HUES64 (cell line): ENCODE data around the gene KCNA5.

ENCODE experiments used
- H3K27ac ChIP-seq: 2 replicates; pipeline ENCODE4 v1.7.0; 2013; ENCODE audit warnings: low read depth, low read length, inconsistent platforms
- H3K27me3 ChIP-seq: 2 replicates; pipeline ENCODE4 v1.6.1; 2013; ENCODE audit warnings: mild to moderate bottlenecking, low read length; ENCODE audit not compliant: insufficient read depth
- H3K36me3 ChIP-seq: 2 replicates; pipeline ENCODE4 v1.6.1; 2013; ENCODE audit warnings: mild to moderate bottlenecking, low read length; ENCODE audit not compliant: insufficient read depth
- H3K4me1 ChIP-seq: 2 replicates; pipeline ENCODE4 v1.6.1; 2013; ENCODE audit warnings: mild to moderate bottlenecking, low read length, moderate library complexity; ENCODE audit not compliant: insufficient read depth
- H3K4me3 ChIP-seq: 2 replicates; pipeline ENCODE4 v1.5.1; 2013; ENCODE audit warnings: mild to moderate bottlenecking, low read length, moderate library complexity
- H3K9ac ChIP-seq: 2 replicates; pipeline ENCODE4 v1.6.1; 2013; ENCODE audit warnings: mild to moderate bottlenecking, low read depth, low read length
- H3K9me3 ChIP-seq: 2 replicates; pipeline ENCODE4 v1.6.1; 2013; ENCODE audit warnings: low read depth, low read length; ENCODE audit not compliant: insufficient read depth
- WGBS: fragments of 150-250, 120-280 bp; methylation state at CpG from one replicate; pipeline ENCODE4 v1.1.7; 2013; ENCODE audit warnings: missing lambda C conversion rate; 5-methylcytosine and 5-hydroxymethylcytosine counted together

The KCNA5 gene

GRCh38 chr12:5066251-5066650 lies 22.6 kb downstream of the KCNA5 start:
- Histone ChIP-seq H3K9ac (no peak overlapping the region), H3K4me3 (no peak overlapping the region), H3K4me1 (peaks cover 3% of the 10 kb centered on the region; the same call in 1 of the 2 replicates), H3K27ac (no peak overlapping the region), H3K27me3 (no peaks in the 10 kb centered on the region), H3K9me3 (no peaks in the 10 kb centered on the region), H3K36me3 (no peaks in the 10 kb centered on the region)
- 93% methylated on average over 4 of the region's 4 CpGs for WGBS

GRCh38 chr12:5068126-5068525 lies 24.4 kb downstream of the KCNA5 start:
- Histone ChIP-seq H3K4me1 (peaks cover 8% of the 10 kb centered on the region; the same call in 1 of the 2 replicates), H3K27me3 (no peaks in the 10 kb centered on the region), H3K4me3 (no peak overlapping the region), H3K27ac (no peak overlapping the region), H3K9ac (no peak overlapping the region), H3K36me3 (no peaks in the 10 kb centered on the region), H3K9me3 (no peaks in the 10 kb centered on the region)
- 83% methylated on average over 2 of the region's 2 CpGs for WGBS

GRCh38 chr12:5068619-5069018 lies 24.9 kb downstream of the KCNA5 start:
- Histone ChIP-seq H3K36me3 (no peaks in the 10 kb centered on the region), H3K9me3 (no peaks in the 10 kb centered on the region), H3K4me3 (no peak overlapping the region), H3K9ac (no peak overlapping the region), H3K4me1 (peaks cover 8% of the 10 kb centered on the region; the same call in 1 of the 2 replicates), H3K27me3 (no peaks in the 10 kb centered on the region), H3K27ac (no peak overlapping the region)
- 90% methylated on average over 1 of the region's 1 CpG for WGBS

GRCh38 chr12:5070090-5070489 lies 26.4 kb downstream of the KCNA5 start:
- Histone ChIP-seq H3K27ac (no peak overlapping the region), H3K4me1 (peaks cover 8% of the 10 kb centered on the region; the same call in 1 of the 2 replicates), H3K9me3 (no peaks in the 10 kb centered on the region), H3K4me3 (no peak overlapping the region), H3K27me3 (no peaks in the 10 kb centered on the region), H3K9ac (no peak overlapping the region), H3K36me3 (no peaks in the 10 kb centered on the region)
- WGBS: 74% methylated on average over 3 of the region's 3 CpGs

DNA sequence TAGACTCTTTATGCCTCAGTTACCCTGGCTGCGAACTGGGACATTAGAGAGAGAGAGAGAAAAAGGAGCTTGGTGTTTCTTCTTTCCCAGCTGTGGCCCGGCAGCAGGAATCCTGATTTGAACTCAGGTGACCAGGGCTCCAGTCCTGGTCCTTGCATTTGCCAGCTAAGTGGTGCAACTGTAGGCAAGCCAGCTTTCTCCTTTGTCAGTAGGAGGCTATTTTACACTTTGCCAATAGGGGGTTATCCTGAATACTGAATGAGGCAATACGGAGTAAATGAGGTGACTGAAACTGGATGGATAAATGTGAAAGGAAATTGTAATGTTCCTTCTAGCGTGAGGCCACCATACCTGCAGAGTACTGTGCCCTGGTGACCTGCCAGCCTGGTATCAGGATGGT lies 27.8 kb downstream of the KCNA5 start:
- H3K9me3 ChIP-seq: no peaks in the 10 kb centered on the region
- 74% methylated on average over 4 of the region's 4 CpGs for WGBS
- H3K4me3 ChIP-seq: no peak overlapping the region
- H3K36me3 ChIP-seq: no peaks in the 10 kb centered on the region
- no peak overlapping the region for H3K27ac ChIP-seq
- H3K9ac ChIP-seq: no peak overlapping the region
- no peaks in the 10 kb centered on the region for H3K27me3 ChIP-seq
- peaks cover 8% of the 10 kb centered on the region; the same call in 1 of the 2 replicates for H3K4me1 ChIP-seq

GRCh38 chr12:5072311-5072710 lies 28.6 kb downstream of the KCNA5 start:
- no peaks in the 10 kb centered on the region for H3K27me3 ChIP-seq
- H3K36me3 ChIP-seq: no peaks in the 10 kb centered on the region
- H3K9me3 ChIP-seq: no peaks in the 10 kb centered on the region
- no peak overlapping the region for H3K27ac ChIP-seq
- no peak overlapping the region for H3K4me3 ChIP-seq
- H3K9ac ChIP-seq: no peak overlapping the region
- WGBS: 93% methylated on average over 5 of the region's 5 CpGs
- peaks cover 8% of the 10 kb centered on the region; the same call in 1 of the 2 replicates for H3K4me1 ChIP-seq

GRCh38 chr12:5073054-5073453 lies 29.4 kb downstream of the KCNA5 start:
- Histone ChIP-seq H3K4me3 (no peak overlapping the region), H3K36me3 (no peaks in the 10 kb centered on the region), H3K4me1 (peaks cover 8% of the 10 kb centered on the region; the same call in 1 of the 2 replicates), H3K9ac (no peak overlapping the region), H3K27ac (no peak overlapping the region), H3K9me3 (no peaks in the 10 kb centered on the region), H3K27me3 (no peaks in the 10 kb centered on the region)
- WGBS: 89% methylated on average over 5 of the region's 5 CpGs

DNA sequence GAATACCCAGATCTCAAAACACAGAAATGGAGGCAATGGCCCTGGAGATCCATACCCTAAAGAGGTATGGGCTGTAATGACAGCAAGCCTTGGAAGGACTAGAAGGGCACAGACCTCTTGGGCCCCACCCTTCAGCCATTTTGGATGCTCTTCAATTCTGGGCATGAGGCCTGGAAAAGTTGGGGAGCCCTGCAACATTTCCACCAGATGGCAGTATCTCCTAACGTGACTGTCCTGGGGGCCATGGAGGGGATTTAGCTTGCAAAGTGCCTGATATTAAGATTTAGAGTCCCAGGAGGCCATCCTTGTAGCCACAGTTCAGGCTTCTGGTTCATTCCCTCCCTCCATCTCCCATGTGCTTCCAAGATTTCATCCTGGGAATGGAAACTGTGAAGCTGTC lies 30.2 kb downstream of the KCNA5 start:
- 89% methylated on average over 1 of the region's 1 CpG for WGBS
- Histone ChIP-seq H3K4me3 (no peak overlapping the region), H3K9ac (no peak overlapping the region), H3K36me3 (no peaks in the 10 kb centered on the region), H3K4me1 (peaks cover 8% of the 10 kb centered on the region; the same call in 1 of the 2 replicates), H3K27me3 (no peaks in the 10 kb centered on the region), H3K27ac (no peak overlapping the region), H3K9me3 (no peaks in the 10 kb centered on the region)

GRCh38 chr12:5076761-5077160 lies 33.1 kb downstream of the KCNA5 start:
- Histone ChIP-seq H3K36me3 (no peaks in the 10 kb centered on the region), H3K9me3 (no peaks in the 10 kb centered on the region), H3K4me1 (peaks cover 4% of the 10 kb centered on the region; the same call in 1 of the 2 replicates), H3K27me3 (no peaks in the 10 kb centered on the region), H3K9ac (no peak overlapping the region), H3K4me3 (no peak overlapping the region), H3K27ac (no peak overlapping the region)
- WGBS: 95% methylated on average over 4 of the region's 4 CpGs

DNA sequence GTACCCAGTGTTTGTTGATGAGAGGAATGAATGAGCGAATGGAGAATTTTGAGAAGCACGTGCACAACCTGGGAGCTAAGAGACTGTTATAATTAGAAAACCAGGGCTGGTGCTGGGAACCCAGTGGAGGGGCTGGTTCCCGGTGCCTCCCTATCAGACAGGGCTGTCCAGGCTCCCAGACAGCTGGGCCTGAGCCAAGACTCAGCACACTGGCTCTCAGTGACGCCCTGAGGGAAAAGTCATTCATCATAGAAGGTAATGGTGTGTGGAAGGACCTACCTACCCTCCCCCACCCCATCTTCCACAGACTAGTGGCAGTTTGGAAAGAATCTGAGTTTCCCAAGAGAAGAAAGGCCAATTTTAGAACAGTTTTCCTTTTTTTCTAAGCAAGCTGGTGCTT lies 34.7 kb downstream of the KCNA5 start:
- H3K4me3 ChIP-seq: no peak overlapping the region
- no peak overlapping the region for H3K27ac ChIP-seq
- peaks cover 4% of the 10 kb centered on the region; the same call in 1 of the 2 replicates for H3K4me1 ChIP-seq
- H3K27me3 ChIP-seq: no peaks in the 10 kb centered on the region
- H3K9ac ChIP-seq: no peak overlapping the region
- no peaks in the 10 kb centered on the region for H3K9me3 ChIP-seq
- 85% methylated on average over 3 of the region's 4 CpGs for WGBS
- no peaks in the 10 kb centered on the region for H3K36me3 ChIP-seq

- 65% methylated on average over 11 of the region's 12 CpGs for WGBS
- no peak overlapping the region for H3K27ac ChIP-seq
- H3K9ac ChIP-seq: no peak overlapping the region
- H3K27me3 ChIP-seq: no peaks in the 10 kb centered on the region
- no peaks in the 10 kb centered on the region for H3K9me3 ChIP-seq
- H3K36me3 ChIP-seq: no peaks in the 10 kb centered on the region
- peaks cover 4% of the 10 kb centered on the region; the same call in 1 of the 2 replicates for H3K4me1 ChIP-seq
- no peak overlapping the region for H3K4me3 ChIP-seq
Measured at GRCh38 chr12:5081016-5081415, 37.3 kb downstream of the KCNA5 start.
